BJ (cell line): Measurements from ENCODE around the gene FRZB. TPM values are rescaled to one million over a fixed set of nuclear protein-coding genes. Genes with fewer than 3 reads are reported as not detected.

ENCODE experiments used
- CTCF ChIA-PET: fragments of 350-600 bp; formaldehyde crosslinking; extraction: SDS; loops from one replicate; lab custom pipeline; 2021; ENCODE audit warnings: antibody characterized with exemption, inconsistent platforms; lab: Yijun Ruan, JAX
- POLR2A ChIA-PET: fragments of 300-600 bp; sonication (Branson Sonifier 250); formaldehyde crosslinking; extraction: SDS; loops from one replicate; lab custom pipeline; 2021; ENCODE audit warnings: antibody characterized with exemption; lab: Charles Lee
- DNase-seq: peaks from one replicate; pipeline ENCODE4 v3.0.0-alpha.2; 2011; ENCODE audit warnings: low read depth
- H3K27me3 ChIP-seq: 2 replicates; pipeline ENCODE4 v1.6.0; 2011; ENCODE audit warnings: low read length; ENCODE audit not compliant: control insufficient read depth, insufficient read depth
- H3K36me3 ChIP-seq: 2 replicates; pipeline ENCODE4 v1.5.1; 2011; ENCODE audit warnings: low read length; ENCODE audit not compliant: control insufficient read depth, insufficient read depth
- H3K4me3 ChIP-seq: 2 replicates; pipeline ENCODE4 v1.5.1; 2011; ENCODE audit warnings: low read depth, mild to moderate bottlenecking, control low read depth, low read length
- CTCF ChIP-seq: IDR thresholded peaks from 2 replicates; pipeline ENCODE4 v1.5.1; 2011; ENCODE audit warnings: low read depth, mild to moderate bottlenecking, control low read depth, inconsistent platforms, low read length, moderate library complexity; ENCODE audit not compliant: insufficient read depth
- polyA plus RNA-seq: library from polyadenylated mRNA; depleted of rRNA; stranded (reverse); fragments of >200 nt; gene quantifications from 2 replicates; pipeline ENCODE4 v1.2.3, GENCODE V29; 2011

Gene FRZB
- polyA plus RNA-seq, 1 experiment = 0.28 TPM

DNA sequence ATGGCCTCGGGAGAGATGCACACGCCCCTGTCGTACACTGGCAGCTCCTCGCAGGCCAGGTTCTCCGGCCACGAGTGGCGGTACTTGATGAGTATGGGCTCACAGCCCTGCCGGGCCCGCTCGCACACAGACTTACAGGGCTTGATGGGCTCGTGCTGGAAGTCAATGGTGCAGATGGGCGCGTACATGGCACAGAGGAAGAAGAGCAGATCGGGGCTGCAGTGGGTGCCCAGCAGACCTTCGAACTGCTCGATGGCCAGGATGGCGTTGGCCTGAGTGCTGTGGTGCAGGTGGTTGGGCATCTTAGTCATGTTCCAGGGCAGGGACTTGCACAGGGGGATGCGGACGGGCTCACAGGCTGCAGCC is 359 bp downstream of the FRZB start:
- peak overlapping the region; percentile 44 for H3K4me3 ChIP-seq
- no peaks in the 10 kb centered on the region for H3K36me3 ChIP-seq
- DNase-seq = no peak
- no peaks in the 10 kb centered on the region for H3K27me3 ChIP-seq
- ChIA-PET CTCF (interaction anchor here (1.3 kb wide), 1 partner anchor 23 kb away, joined by 4 read pairs; no protein-coding TSS in a partner anchor), POLR2A (interaction anchor here (0.8 kb wide), 1 partner anchor 10 kb away, joined by 3 read pairs; no protein-coding TSS in a partner anchor)
- TF ChIP-seq CTCF = no peak

GRCh38 chr2:182864949-182865570 is 1.4 kb downstream of the FRZB start:
- CTCF ChIA-PET = no interaction called here
- Histone ChIP-seq H3K4me3 (no peak overlapping the region), H3K36me3 (no peaks in the 10 kb centered on the region), H3K27me3 (no peaks in the 10 kb centered on the region)
- no peak for TF ChIP-seq CTCF
- POLR2A ChIA-PET = no interaction called here
- DNase-seq = no peak

DNA sequence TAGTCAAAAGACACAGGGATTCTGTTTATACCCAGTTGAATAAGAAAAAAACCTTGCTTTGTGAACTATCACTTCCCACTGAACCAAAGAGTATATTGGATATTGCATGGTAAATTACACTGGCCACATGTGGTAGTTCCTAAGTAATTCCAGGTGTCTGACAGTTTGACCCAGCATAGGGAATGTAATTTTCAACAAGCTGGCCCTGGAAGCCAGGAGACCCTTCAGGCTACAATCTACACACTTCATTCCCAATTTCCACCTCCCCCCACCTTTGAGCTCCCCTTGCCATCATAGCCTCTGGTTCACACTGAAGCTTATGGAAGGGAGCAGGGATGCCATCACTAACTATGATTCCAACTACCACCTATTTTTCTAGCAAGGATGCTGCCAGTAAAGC is 2.8 kb downstream of the FRZB start:
- Histone ChIP-seq H3K4me3 (no peak overlapping the region), H3K27me3 (no peaks in the 10 kb centered on the region), H3K36me3 (no peaks in the 10 kb centered on the region)
- TF ChIP-seq CTCF = no peak
- no peak for DNase-seq
- ChIA-PET POLR2A (no interaction called here), CTCF (no interaction called here)

DNA sequence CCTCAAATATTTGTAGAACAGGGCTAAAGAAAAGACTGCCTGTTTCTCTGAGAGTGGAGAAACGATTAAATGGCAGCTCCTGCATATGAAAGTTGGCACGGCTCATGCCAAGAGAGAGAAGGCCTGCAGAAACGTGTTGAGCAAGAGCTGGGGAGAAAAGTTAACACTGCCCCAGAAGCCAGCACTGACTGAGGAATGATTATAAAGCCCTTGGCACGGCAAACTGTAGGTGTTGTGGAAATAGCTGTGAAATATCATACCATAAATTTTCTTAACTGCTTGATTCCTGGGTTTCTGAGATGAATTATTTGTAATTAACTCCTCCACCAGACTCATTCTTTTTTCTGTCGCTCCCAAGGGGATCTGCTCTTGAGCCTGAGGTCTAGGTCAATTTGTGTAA is 4.3 kb downstream of the FRZB start:
- ChIA-PET CTCF (no interaction called here), POLR2A (no interaction called here)
- no peak for TF ChIP-seq CTCF
- Histone ChIP-seq H3K27me3 (no peaks in the 10 kb centered on the region), H3K4me3 (no peak overlapping the region), H3K36me3 (no peaks in the 10 kb centered on the region)
- no peak for DNase-seq

DNA sequence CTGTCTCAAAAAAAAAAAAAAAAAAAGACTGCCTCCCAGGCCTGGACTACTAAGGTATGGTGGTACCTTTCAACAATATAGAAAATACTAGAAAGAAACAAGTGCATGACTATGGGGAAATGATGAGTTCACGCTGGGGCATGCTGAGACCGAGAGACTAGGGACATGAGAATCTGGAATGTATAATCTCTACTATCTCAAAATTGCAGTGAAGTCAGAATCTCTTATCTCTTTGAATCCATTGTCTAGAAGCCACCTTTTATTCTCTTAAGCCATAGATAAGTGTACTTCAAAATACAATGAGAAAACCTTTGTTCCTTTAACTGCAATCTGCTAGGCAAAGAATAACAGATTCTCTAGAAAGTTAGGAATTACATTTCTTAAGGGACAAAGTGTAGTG is 5.6 kb downstream of the FRZB start:
- no peak for TF ChIP-seq CTCF
- no peaks in the 10 kb centered on the region for H3K27me3 ChIP-seq
- ChIA-PET CTCF (no interaction called here), POLR2A (no interaction called here)
- no peak overlapping the region for H3K4me3 ChIP-seq
- no peak for DNase-seq
- no peaks in the 10 kb centered on the region for H3K36me3 ChIP-seq
